Osteocyte (in vitro differentiated cells): Measurements from ENCODE around the gene GMPS. TPM values are rescaled to one million over a fixed set of nuclear protein-coding genes. Genes with fewer than 3 reads are reported as not detected.

ENCODE experiments used
- DNase-seq: peaks from one replicate; pipeline ENCODE4 v3.0.0; 2021; ENCODE audit warnings: mixed read lengths; ENCODE audit not compliant: unreplicated experiment; ENCODE audit errors: extremely low spot score
- H3K27ac Mint-ChIP-seq: one replicate; pipeline ENCODE4 v1.8.0; 2021; ENCODE audit warnings: mild to moderate bottlenecking, mixed read lengths; ENCODE audit not compliant: unreplicated experiment
- H3K27me3 Mint-ChIP-seq: one replicate; pipeline ENCODE4 v1.8.0; 2021; ENCODE audit warnings: mixed read lengths; ENCODE audit not compliant: unreplicated experiment
- H3K36me3 Mint-ChIP-seq: one replicate; pipeline ENCODE4 v1.8.0; 2021; ENCODE audit warnings: mixed read lengths; ENCODE audit not compliant: unreplicated experiment
- H3K4me1 Mint-ChIP-seq: one replicate; pipeline ENCODE4 v1.8.0; 2021; ENCODE audit warnings: mixed read lengths; ENCODE audit not compliant: unreplicated experiment
- H3K4me3 Mint-ChIP-seq: one replicate; pipeline ENCODE4 v1.8.0; 2021; ENCODE audit warnings: mild to moderate bottlenecking, moderate library complexity, mixed read lengths; ENCODE audit not compliant: unreplicated experiment
- H3K9me3 Mint-ChIP-seq: one replicate; pipeline ENCODE4 v1.8.0; 2021; ENCODE audit warnings: mixed read lengths; ENCODE audit not compliant: unreplicated experiment
- total RNA-seq: library from RNA; stranded (reverse); gene quantifications from 2 replicates; pipeline ENCODE4 v1.2.1, GENCODE V29; 2021
- TF ChIP-seq, protein P1 (sequence below): fragments of 200-600 bp; sonication (generic); IDR thresholded peaks from 2 replicates; pipeline ENCODE4 v1.5.0; 2021; ENCODE audit warnings: antibody characterized with exemption, mild to moderate bottlenecking, moderate library complexity

GMPS gene
- total RNA-seq, 1 donor from 2014 or later: 60.8 TPM

DNA sequence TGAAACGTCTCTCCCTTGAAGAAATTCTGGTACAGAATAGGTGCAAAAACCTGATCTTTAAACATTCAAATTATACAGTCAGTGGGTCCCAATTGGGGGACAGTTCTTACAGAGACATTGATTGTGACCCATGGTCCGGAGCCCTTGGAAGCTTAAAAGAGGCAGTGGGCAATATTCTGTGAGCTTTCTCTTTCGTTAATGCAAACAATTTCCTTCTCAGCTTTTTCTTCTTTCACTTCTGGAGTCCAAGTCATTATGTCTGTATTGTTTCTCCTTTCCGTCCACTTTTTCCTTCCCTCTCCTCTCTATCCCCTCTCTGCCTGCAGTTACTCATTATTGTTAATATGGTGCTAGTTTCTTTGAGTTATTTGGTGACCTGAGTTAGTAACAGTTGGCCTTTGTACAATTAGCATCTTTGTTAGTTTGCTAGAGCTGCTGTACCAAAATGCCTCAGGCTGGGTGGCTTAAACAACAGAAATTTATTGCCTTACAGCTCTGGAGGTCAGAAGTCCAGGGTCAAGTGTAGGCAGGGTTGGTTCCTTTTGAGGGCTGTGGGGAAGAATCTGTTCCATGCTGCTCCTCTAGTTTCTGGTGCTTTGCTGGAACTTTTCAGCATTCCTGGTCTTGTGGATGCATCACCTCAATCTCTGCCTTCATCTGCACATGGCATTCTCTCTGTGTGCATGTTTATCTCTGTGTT, 102.6 kb downstream of the GMPS start:
- TF ChIP-seq, protein P1, sequence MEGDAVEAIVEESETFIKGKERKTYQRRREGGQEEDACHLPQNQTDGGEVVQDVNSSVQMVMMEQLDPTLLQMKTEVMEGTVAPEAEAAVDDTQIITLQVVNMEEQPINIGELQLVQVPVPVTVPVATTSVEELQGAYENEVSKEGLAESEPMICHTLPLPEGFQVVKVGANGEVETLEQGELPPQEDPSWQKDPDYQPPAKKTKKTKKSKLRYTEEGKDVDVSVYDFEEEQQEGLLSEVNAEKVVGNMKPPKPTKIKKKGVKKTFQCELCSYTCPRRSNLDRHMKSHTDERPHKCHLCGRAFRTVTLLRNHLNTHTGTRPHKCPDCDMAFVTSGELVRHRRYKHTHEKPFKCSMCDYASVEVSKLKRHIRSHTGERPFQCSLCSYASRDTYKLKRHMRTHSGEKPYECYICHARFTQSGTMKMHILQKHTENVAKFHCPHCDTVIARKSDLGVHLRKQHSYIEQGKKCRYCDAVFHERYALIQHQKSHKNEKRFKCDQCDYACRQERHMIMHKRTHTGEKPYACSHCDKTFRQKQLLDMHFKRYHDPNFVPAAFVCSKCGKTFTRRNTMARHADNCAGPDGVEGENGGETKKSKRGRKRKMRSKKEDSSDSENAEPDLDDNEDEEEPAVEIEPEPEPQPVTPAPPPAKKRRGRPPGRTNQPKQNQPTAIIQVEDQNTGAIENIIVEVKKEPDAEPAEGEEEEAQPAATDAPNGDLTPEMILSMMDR: no peak
- Mint-ChIP-seq H3K36me3 (no peaks in the 10 kb centered on the region), H3K9me3 (peaks cover 8% of the 10 kb centered on the region), H3K27me3 (no peaks in the 10 kb centered on the region), H3K4me1 (no peaks in the 10 kb centered on the region), H3K4me3 (no peak overlapping the region), H3K27ac (no peak overlapping the region)
- no peak for DNase-seq

DNA sequence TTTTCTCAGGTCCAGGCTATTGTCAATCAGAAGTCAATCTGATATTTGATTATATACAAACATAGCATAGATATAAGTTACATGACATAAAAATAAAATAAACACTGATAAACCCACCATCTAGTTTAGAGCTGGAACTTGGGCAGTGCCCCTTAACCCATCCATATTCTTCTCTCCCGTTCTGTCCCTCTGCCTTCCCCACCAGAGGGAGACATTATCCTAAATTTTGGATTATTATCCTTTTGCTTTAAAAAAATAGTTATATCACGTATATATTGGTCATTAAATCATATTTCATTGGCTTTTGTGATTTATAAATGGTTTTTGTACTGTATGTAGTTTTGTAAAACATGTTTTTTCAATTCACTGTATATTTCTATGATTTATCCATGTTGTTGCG, 107.9 kb downstream of the GMPS start:
- DNase-seq: no peak
- Mint-ChIP-seq H3K27ac (no peak overlapping the region), H3K27me3 (no peaks in the 10 kb centered on the region), H3K4me3 (no peak overlapping the region), H3K36me3 (no peaks in the 10 kb centered on the region), H3K4me1 (peaks cover 2% of the 10 kb centered on the region), H3K9me3 (no peaks in the 10 kb centered on the region)
- TF ChIP-seq, protein P1: peak; percentile 50

DNA sequence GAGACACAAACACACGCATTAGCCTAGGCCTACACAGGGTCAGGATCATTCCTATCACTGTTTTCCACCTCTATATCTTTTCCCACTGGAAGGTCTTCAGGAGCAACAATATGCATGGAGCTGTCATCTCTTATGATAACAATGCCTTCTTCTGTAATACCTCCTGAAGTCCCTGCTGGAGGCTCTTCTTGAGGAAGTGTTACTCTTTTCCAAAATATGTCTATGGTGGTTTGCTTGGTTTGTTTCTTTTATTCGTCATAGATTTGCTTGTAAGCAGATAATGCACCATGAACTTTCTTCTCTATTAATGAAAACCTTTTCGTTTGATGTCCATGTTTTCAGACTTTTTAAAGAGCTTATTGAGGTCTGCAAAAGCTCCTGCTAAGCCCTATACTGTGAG, 109.3 kb downstream of the GMPS start:
- Mint-ChIP-seq H3K27ac (no peak overlapping the region), H3K9me3 (no peaks in the 10 kb centered on the region), H3K4me1 (peaks cover 2% of the 10 kb centered on the region), H3K27me3 (no peaks in the 10 kb centered on the region), H3K4me3 (no peak overlapping the region), H3K36me3 (no peaks in the 10 kb centered on the region)
- DNase-seq: no peak
- TF ChIP-seq, protein P1: no peak

DNA sequence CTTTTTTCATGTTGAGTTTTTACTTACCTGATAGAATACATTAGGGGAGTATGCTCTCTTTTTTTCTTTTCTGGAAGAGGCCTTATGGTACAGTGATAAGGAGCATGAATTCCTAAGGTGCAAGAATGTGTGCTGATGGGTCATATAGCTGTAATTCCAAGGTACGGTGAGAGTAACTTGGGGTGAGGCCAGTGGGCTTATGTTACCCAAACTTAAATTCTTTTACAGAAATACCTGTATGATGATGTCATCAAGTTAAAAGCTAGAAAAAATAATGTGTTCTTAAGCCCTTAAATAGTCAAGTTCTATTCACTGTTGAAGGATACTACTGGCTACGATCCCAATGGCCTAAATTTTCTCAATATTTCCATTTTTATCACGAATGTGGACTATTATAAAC, 111.2 kb downstream of the GMPS start:
- TF ChIP-seq, protein P1: no peak
- H3K9me3 Mint-ChIP-seq: no peaks in the 10 kb centered on the region
- DNase-seq: no peak
- peaks cover 2% of the 10 kb centered on the region for H3K4me1 Mint-ChIP-seq
- H3K27ac Mint-ChIP-seq: no peak overlapping the region
- no peaks in the 10 kb centered on the region for H3K36me3 Mint-ChIP-seq
- no peak overlapping the region for H3K4me3 Mint-ChIP-seq
- H3K27me3 Mint-ChIP-seq: no peaks in the 10 kb centered on the region

DNA sequence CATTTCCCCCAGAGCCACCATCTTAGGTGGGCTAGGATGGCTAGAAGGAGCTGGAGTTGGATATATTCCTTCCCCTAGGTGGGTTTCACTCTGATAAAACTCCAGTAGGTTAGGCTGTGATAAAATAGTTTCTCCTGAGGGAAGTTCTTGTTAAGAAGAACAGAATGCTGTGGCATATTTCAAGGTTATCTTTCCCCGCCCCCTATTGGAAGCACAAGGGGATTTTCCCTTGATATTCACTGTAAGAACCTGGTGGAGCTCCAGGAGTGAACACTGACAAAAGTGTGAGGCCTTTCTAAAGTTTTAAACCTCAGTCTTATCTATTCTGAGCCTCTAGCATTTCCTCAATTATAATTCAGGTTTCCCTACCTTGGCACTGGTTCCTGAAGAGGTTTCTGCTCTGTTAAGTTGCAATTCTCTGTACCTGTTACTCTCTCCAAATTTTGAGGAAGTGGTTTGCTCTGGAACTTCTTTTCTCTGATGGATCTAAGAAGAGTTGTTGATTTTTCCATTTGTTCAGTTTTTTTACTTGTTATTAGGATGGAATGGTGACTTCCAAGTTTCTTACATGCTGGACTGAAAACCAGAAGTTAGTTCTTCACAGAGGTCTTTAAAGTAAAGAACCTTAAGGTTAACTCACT, 113.5 kb downstream of the GMPS start:
- no peak for DNase-seq
- H3K9me3 Mint-ChIP-seq: no peaks in the 10 kb centered on the region
- no peaks in the 10 kb centered on the region for H3K36me3 Mint-ChIP-seq
- no peak overlapping the region for H3K4me3 Mint-ChIP-seq
- H3K4me1 Mint-ChIP-seq: peaks cover 2% of the 10 kb centered on the region
- no peak overlapping the region for H3K27ac Mint-ChIP-seq
- TF ChIP-seq, protein P1: no peak
- H3K27me3 Mint-ChIP-seq: no peaks in the 10 kb centered on the region
